ENCODE data around the gene PRDM16.
"Not testable (repeated sequence)": the region's sequence is repeated elsewhere in the genome, so short reads cannot be mapped to it uniquely, and the experiment has no call there.

The PRDM16 gene

DNA sequence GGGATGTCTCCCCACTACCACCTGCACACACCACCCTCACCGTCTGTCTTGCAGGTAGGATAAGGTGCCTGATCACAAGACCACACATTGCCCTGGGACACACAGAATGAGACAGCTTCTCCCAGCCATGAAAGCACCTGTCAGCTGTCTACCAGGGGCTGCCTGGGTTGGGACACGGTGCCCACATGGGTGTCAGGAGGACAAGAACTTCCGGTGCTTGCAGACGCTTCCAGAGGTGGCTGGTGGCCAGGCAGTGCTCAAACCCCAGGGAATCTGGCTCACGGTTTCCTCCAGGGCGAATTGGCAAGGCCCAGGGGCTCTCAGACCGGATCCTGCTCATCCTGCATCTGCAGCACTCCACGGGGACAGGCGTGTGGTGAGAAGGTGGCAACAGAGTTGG is 202.9 kb downstream of the PRDM16 start:
- DNase-seq (ENCODE audit: extremely low read depth in 1 of 2, low read depth in 1 of 2) = no peak

DNA sequence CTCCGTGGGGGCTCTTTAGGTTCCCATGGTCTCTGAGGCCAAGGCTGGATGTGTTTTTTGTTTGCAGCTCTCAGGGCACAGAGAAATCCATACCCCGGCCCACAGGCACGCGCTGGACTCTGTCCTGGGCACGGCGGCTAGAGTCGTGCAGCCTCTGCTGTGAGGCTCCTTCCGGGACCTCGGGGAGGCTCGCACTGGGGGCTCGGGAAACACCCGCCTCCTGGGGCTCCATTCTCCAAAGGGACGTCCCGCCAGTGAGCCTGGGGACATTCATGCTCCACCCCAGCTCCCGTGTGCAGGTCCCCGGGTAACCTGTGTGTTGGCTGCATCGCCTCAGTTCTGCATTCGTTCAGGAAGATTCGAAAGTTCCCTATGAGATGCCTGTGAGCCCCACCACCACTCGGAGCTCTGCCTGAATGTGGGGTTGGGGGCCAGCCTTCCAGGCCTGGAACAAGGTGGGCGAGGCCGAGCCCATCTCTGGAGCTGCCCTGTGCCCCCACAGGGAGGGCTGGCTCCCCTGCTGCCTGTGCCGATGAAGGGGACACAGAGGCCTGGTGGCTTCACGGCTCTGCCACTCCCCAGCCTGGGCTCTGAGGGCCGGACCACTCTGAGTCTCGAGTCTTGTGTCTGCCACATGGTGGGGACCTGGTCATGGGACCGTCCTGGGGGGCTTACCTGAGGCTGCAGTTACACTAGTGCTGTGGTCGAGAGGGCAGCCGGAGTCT is 203.5 kb downstream of the PRDM16 start:
- DNase-seq (ENCODE audit: extremely low read depth in 1 of 2, low read depth in 1 of 2) = no peak

DNA sequence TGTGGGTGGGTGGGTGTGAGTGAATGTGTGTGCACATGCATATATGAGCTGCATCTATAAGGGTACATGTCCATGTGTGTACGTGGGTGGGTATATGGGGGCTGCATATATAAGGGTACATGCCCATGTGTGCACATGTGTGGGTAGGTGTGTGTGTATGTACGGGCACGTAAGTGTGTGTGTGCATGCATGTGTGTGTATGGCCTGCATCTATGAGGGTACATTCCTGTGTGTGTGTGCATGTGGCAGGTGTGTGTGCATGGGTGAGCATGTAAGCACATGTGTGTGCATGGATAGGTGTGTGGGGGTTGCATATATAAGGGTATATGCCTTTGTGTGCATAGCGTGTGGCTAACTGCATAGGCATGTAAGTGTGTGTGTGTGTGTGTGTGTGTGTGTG is 204.4 kb downstream of the PRDM16 start:
- DNase-seq (ENCODE audit: extremely low read depth in 1 of 2, low read depth in 1 of 2) = no peak

DNA sequence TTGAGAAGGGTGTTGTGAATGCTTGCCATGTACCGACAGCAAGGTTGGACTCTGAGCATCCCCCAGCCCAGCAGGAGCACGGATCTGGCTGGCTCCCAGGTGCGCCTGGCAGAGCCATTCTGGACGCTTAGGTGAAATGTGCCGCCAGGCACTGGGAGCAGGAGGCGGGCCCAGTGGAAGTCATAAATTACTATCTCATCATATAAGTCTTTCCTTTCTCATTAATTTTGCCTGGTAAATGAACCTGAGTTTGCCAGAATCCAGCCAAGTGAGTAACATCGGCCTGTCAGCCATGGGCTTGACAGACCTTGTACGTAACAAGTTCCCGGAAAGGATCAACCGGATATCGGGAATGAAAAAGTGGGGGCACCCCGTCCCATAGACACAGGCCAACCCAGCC is 206.0 kb downstream of the PRDM16 start:
- DNase-seq (ENCODE audit: extremely low read depth in 1 of 2, low read depth in 1 of 2) = no peak

DNA sequence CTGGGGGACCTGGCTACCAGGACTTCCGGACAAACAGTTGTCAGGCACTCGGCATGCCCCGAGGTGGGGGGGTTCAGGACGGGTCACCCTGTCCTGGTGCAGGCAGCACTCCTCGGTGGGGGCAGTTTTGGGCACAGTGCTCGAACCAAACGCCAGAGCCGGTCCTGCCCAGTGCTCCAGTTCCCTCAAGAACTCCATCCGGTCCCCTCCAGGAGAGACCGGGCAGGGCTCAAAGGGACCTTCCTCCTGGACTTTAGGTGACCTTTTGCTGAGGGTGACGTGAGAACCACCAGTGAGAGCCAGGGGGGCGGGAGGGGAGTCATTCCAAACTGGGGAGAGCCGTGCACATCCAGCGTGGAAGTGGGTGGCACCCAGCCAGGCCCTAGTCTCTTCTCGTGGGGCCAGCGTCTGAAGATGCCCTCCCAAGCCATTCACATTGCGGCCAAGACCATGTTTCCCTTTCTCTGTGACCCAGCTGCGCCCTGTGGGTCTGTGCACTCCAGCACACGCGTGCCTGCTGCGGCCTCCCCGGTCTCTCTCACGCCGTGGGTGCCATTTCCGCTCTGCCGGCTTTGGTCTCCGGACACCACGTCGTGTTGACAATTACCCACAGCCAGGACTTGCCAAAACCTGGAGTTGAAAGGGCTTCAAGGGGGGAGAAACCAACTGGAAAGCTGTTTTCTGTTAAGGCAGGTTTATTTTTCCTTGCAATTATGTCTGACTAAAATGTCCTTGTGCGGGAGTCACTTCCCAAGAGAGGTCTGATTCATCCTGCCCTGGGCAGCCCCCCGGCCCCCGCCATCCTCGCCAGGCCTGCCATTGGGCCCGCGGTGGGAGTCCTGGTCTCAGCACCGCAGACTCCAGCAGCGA is 206.7 kb downstream of the PRDM16 start:
- no peak for DNase-seq (ENCODE audit: extremely low read depth in 1 of 2, low read depth in 1 of 2)

DNA sequence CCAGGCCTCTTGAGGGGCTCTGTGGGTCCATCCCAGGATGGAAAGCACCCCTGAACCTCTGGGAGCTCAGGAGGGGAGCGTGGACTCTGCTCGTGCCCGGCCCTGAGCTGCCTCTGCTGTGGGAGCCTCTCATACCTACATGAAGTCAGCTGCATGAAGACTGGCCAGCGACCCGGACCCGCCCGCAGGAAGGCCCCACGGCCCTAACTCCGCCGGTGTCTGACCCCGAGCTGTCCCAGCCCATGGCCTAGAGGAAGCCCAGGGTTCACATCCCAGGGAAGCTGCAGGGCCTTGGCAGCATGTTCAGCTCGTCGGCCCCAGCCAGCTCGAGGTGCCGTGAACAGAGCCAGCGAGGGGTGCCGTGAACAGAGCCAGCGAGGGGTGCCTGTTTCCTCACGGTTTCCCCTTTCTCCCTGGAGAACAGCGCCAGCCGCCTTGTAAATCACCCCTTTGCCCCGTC is 207.4 kb downstream of the PRDM16 start:
- no peak for DNase-seq (ENCODE audit: extremely low read depth in 1 of 2, low read depth in 1 of 2)

DNA sequence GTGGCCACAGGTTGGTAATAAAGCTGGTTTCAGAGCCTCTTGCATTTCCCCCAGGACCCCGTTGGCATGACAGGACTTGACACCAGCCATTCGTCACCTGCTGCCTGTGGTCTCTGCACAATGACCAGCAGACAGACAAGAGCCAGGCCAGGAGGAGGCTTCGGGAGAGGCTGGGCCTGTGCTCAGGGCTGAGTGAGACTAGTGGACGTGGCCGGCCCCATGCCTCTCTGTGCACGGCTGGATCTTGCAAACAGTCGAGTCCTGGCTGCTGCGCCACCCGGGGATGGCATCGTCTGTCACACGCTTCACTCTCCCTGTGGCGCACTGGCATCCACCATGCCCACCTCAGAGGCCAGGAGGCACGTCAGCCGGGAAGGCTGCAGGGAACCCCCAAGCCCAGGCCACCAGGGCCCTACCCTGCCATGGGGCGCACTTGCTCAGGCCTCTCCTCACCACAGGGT is 208.0 kb downstream of the PRDM16 start:
- DNase-seq (ENCODE audit: extremely low read depth in 1 of 2, low read depth in 1 of 2) = no peak

DNA sequence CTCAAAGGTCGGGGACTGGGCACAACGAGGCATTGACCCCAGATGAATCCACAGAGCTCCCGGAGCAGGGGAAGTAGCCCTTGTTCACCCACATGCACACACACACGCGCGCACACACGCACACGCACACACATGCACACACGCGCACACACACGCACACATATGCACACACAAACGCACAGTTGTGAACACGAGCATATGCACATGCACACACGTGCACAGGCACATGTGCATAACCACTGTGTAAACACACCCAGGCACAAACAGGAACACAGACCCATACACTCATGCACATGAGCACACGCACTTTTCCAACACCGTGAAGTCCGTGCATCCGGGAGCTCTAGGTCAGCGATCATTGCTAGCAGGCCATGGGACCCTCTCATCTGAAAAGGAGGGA is 208.6 kb downstream of the PRDM16 start:
- DNase-seq (ENCODE audit: extremely low read depth in 1 of 2, low read depth in 1 of 2) = no peak

DNA sequence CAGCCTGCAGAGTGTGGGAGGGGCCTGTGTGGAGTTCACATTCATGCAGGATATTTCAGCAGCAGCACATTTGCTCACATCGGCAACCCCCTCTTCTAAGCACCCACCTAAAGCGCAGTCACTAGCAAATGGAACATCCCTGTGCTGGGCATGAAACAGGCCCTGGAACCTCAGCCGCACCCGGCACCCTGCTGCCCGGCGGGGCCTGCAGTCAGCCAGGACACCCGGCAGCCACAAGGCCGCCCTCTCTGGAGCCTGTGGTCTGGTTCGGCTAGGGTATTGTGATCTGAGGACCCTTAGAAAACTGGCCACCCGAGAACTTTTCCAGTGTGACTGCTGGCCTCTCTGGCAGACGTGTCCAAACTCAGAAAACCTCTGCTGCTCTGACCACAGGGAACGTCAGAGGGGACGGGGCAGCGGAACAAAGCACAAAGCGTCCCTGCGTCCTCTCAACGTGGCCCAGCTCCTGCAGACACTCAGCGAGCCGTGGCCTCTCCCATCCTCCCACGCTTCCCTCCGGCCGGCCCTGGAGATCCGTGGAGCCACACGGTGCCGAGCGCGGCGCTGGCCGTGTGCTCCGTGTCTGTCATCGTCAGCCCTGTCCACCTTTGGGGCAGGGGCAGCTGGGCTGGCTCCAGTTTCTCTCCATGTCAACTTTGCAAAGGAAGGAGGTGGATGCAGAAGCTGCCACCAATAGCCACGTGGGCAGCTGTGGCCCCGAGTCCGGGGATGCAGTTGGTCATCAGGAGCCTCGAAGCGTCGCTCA is 209.6 kb downstream of the PRDM16 start:
- no peak for DNase-seq (ENCODE audit: extremely low read depth in 1 of 2, low read depth in 1 of 2)

DNA sequence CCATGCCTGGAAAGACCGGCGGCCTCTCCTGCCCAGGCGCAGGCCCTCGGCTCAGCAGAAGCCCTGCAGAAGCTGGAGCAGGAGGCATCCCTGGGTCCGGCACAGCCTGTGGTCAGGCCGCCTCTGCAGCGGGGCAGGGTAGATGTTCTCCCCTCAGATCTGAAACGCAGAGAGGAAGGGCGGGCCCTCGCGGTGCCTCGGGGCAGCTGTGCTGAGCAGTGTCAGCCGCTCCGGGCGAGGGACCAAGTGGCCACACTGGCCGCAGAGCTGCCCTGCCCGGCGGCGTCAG is 210.1 kb downstream of the PRDM16 start:
- DNase-seq (ENCODE audit: extremely low read depth in 1 of 2, low read depth in 1 of 2) = no peak

DNA sequence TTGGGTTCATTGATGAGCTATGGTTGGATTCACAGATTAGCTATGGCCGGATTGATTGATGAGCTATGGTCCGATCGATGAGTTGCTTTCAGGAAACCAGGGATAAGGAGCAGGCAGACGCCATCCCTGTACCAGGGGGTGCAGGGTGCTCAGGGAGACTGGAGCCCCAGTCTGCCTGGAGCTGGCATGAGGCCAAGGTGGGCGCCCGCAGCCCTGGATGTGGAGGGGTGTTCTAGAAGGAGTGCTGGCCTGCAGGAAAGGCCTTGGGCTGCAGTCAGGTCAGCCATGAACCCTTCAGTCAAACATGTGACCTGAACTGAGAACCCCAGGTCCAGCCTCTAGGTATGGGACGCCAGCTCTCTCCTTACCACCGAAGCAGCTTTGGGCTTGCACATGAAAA is 212.7 kb downstream of the PRDM16 start:
- no peak for DNase-seq (ENCODE audit: extremely low read depth in 1 of 2, low read depth in 1 of 2)

DNA sequence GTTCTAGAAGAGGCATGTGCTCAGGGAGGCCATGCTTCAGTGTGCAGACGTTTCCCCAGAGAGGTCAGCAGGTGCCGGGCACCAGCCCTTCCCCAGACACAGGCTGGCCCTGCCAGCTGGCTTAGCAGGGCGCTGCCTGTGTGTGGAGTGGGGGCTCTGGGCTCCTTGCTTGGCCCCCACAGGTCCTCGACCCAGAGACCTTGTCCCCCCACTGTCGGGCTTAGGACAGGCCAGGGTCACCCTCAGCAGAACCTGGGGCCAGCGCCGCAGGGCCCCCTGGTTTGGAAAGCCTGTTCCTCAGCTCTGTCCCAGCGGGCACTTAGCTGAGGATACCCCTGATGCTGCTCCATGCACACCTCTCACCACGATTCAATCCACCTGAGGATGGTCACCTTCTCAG is 213.2 kb downstream of the PRDM16 start:
- no peak for DNase-seq (ENCODE audit: extremely low read depth in 1 of 2, low read depth in 1 of 2)

DNA sequence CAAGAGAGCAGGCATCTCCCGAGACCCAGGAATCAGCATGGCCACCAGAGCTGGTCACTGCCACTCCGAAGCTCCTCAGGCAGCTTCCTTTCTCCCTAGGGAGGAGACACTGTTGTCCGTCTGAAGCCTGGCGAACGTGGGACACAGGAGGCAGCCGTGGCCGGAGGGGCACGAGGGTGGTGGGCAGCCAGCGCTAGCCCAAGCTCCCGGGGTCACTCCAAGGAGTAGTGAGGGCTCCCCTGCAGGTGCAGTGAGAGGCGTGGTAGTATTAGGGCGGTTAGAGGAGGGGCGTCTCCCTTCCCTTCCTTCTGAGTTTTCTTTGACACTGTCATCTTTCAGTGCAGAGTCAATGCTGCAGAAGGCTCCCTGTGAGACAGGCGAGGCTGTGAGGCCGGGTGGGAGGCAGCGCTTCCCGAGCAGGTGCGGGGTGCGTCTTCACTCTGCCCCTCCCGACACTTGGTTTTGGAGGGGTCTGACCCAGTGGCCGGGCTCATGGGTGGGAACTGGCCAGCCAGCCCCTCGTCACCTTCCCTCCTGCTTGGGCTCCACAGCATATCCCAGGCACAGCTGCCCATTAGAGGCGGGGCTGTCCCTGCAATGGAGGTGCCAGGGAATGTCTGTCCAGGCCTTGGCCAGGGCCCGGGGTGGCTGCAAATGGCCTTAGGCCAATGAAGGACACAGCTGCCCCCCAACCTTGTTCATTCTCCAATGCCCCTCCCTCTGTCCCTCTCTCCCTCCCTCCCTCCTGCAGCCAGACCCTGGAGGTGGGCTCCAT is 213.8 kb downstream of the PRDM16 start:
- no peak for DNase-seq (ENCODE audit: extremely low read depth in 1 of 2, low read depth in 1 of 2)

DNA sequence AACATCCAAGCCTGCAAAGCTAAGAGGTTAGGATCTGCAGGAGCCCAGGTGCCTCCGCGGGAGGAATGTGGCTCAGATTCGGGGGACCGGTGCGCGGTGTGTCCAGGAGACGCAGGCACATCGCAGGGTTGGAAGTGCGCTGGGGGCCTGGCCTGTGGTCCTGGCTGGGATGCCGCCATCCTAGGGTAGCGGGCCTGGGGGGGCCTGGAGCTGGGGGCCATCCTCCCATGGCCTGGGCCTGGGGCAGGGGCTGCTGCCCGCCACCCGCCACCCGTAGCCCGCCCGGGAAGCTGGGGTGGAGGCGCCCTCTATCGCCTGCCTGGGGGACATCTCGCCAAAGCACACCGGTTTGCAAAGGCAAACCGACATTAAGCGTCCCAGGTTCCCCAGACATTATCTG is 214.8 kb downstream of the PRDM16 start:
- peak in 1 of 2 donors; percentile 4 for DNase-seq (ENCODE audit: extremely low read depth in 1 of 2, low read depth in 1 of 2)

DNA sequence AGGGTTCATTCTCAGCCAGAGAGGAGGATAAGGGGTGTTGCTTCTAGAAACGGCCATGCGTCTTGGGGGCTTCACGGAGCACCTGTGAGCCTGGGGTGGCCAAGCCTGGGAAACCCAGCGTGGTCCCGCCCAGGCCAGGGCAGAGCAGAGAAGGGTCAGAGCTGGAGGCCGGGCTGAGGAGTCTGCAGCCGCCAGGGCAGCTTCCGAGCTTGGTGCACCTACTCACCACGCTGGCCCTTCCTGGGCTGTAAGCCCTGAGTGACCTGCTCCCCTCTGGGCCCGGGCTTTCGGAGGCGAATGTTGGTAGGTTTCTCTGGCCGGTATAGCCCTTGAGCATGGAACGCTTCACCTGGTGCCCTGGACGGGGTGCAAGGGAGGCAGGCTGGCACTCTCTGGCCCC is 215.7 kb downstream of the PRDM16 start:
- no peak for DNase-seq (ENCODE audit: extremely low read depth in 1 of 2, low read depth in 1 of 2)

DNA sequence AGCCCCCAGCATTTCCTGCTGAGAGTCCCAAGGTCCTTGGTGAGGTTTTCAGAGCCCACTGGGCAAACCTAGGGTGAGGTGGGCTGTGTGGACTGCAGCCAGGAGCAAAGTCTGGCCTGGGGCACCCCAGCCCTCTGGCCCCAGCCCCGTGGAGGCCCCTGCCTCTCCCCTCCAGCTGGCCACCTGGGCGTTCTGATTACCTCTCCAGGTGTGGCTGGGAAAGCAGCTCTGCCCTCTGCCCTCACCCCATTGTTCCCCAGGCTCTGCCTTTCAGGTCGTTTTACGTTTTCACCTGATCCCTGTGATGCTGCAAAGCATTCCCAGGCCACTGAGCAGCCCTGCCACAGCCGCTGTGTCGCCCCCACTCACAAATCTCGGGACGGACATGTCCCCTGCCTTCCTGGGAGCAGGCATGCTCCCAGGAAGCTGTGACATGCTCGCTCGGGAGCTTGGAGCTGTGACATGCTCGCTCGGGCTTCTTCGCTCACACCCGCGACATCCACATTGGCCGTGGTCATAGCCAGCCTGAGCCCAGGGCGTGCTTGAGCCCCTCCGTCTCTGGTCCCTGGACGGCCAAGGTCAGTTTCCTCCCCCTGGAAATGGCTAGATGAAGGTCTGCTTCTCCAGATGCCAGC is 216.2 kb downstream of the PRDM16 start:
- DNase-seq (ENCODE audit: extremely low read depth in 1 of 2, low read depth in 1 of 2) = no peak

DNA sequence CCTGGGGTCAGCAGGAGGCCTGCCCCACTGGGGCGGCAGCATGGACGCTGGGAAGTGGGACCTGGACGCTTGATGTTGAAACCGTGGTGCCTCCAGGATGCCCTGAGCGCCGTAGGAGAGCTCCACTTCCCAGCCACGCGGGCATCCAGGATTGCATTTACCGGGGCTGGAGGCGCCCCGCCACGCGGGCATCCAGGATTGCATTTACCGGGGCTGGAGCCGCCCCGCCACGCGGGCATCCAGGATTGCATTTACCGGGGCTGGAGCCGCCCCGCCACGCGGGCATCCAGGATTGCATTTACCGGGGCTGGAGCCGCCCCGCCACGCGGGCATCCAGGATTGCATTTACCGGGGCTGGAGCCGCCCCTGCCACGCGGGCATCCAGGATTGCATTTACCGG is 218.1 kb downstream of the PRDM16 start:
- DNase-seq (ENCODE audit: extremely low read depth in 1 of 2, low read depth in 1 of 2) = not testable (repeated sequence)

DNA sequence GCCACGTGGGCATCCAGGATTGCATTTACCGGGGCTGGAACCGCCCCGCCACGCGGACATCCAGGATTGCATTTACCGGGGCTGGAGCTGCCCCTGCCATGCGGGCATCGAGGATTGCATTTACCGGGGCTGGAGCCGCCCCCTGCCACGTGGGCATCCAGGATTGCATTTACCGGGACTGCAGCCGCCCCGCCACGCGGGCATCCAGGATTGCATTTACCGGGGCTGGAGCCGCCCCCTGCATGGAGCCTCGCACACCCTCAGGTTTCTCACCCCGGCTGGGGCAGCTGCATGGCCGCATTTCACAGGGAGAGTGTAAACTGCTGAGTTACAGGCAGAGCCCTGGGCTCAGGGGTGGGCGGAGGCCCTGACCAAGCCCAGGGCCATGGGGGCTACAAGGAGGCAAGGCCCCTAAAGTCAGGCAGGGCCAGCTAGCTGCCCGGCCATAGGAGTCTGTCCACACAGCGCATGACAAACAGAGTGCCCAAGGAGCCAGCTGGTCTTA is 218.7 kb downstream of the PRDM16 start:
- DNase-seq (ENCODE audit: extremely low read depth in 1 of 2, low read depth in 1 of 2) = no peak

DNA sequence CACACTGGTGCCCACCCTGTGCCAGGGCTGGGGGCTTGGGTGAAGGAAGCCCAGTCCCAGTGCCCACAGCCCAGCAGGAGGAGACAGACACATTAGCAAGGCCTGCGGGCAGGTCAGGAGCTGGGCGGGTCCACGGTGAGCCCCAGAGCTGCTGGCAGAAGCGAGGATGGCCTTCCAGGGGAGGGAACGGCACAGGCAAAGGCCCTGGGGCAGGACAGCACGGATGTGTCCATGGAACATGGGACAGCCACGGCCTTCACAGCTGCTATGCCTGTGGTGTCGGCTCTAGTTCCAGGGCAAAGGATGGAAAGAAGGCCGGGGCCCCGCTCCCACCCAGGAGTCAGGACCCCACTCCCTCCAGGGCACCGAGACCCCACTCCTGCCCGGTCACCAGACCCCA is 220.5 kb downstream of the PRDM16 start:
- no peak for DNase-seq (ENCODE audit: extremely low read depth in 1 of 2, low read depth in 1 of 2)

DNA sequence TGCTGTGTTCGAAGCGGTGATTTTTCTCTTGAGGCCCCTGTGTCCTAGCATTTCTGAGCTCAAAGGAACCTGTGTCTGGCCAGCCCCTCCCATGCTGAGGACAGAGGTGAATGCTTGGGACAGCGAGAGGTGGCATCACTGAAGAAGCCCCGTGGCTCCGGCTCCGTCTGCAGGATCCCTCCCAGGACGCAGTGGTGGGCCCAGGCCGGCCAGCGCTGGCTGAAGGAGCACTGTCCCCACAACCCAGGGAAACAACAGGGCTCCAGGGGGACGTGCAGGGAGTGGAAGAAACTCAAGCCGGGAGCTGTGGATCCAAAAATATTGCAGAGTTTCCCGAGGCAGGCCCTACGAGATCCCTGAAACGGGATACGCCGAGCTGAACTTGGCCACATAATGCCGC is 221.4 kb downstream of the PRDM16 start:
- no peak for DNase-seq (ENCODE audit: extremely low read depth in 1 of 2, low read depth in 1 of 2)
